Lower lobe of right lung (tissue), 2 donors: ENCODE measurements around the gene RIOK2. TPM values are rescaled to one million over a fixed set of nuclear protein-coding genes. Genes with fewer than 3 reads are reported as not detected.
A peak's percentile ranks its signal among the peaks of the same experiment; 100 is the strongest.
"Not testable (repeated sequence)": the region's sequence is repeated elsewhere in the genome, so short reads cannot be mapped to it uniquely, and the experiment has no call there.

Source experiments
- ATAC-seq, 2 donors: fragments of 200-7000 bp; cut with Tn5 transposase; one replicate each; pipeline ENCODE4 v1.9.1; 2020 to 2022; ENCODE audit warnings: mild to moderate bottlenecking in 2 of 2, moderate library complexity in 2 of 2
- DNase-seq: peaks from one replicate; pipeline ENCODE4 v3.0.0-alpha.2; 2020
- H3K27ac ChIP-seq: fragments of 200-600 bp; one replicate; pipeline ENCODE4 v1.8.0; 2022
- H3K27me3 ChIP-seq: fragments of 200-600 bp; one replicate; pipeline ENCODE4 v1.8.0; 2022; ENCODE audit warnings: low read depth
- H3K36me3 ChIP-seq: fragments of 200-600 bp; one replicate; pipeline ENCODE4 v1.8.0; 2022; ENCODE audit warnings: mild to moderate bottlenecking
- H3K4me1 ChIP-seq: fragments of 200-600 bp; one replicate; pipeline ENCODE4 v1.8.0; 2022
- H3K4me3 ChIP-seq: fragments of 200-600 bp; one replicate; pipeline ENCODE4 v1.8.0; 2022; ENCODE audit warnings: mild to moderate bottlenecking
- H3K9me3 ChIP-seq: fragments of 200-600 bp; one replicate; pipeline ENCODE4 v1.8.0; 2022
- intact Hi-C: fragments of 100-400 bp; cut with DNase I; formaldehyde crosslinking; loops from one replicate; pipeline ENCODE4 v1.11.0; 2022
- total RNA-seq: library from RNA; stranded (reverse); fragmentation: NEBNext Ultra II Directional; extraction: Animal tissue kit (Norgen Biotek cat#: 25700); gene quantifications from one replicate; pipeline ENCODE4 v1.2.1, GENCODE V29; 2021
- TF ChIP-seq, protein P1 (sequence below): fragments of 200-600 bp; IDR thresholded peaks from one replicate; pipeline ENCODE4 v1.8.0; 2022; ENCODE audit warnings: antibody characterized with exemption, mild to moderate bottlenecking
- donor health status: DM: no; HTN: yes; CAD: no; lungs with severe emphysema.

RIOK2 gene
- total RNA-seq, 1 donor from 2014 or later = 21.6 TPM

DNA sequence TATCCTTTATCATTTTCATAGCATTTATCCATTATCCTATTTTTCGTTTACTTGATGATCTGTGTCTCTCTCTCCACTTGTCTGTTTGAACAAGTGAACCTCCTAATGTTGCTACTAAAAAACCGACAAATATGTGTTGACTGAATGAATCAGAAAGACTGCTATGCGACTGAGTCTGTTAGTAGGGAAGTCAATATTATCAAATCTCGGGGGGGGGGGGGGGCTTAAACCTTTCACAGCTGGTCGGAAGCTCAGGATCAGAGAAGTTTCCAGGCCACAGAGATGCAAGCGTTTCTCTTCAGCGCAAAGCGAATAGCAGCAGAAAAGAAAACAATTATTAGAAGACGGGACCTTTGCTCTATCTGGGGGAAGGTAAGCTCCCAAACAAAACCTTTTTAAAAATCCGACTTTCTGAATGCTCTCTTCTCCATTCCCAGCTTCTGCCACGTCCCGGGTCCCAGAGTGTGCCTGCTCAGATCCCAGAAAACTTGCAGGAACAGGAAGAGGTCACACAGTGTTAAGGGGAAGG, 412 bp downstream of the RIOK2 start:
- TF ChIP-seq, protein P1, sequence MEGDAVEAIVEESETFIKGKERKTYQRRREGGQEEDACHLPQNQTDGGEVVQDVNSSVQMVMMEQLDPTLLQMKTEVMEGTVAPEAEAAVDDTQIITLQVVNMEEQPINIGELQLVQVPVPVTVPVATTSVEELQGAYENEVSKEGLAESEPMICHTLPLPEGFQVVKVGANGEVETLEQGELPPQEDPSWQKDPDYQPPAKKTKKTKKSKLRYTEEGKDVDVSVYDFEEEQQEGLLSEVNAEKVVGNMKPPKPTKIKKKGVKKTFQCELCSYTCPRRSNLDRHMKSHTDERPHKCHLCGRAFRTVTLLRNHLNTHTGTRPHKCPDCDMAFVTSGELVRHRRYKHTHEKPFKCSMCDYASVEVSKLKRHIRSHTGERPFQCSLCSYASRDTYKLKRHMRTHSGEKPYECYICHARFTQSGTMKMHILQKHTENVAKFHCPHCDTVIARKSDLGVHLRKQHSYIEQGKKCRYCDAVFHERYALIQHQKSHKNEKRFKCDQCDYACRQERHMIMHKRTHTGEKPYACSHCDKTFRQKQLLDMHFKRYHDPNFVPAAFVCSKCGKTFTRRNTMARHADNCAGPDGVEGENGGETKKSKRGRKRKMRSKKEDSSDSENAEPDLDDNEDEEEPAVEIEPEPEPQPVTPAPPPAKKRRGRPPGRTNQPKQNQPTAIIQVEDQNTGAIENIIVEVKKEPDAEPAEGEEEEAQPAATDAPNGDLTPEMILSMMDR = no peak
- Histone ChIP-seq H3K4me1 (peaks cover 30% of the 10 kb centered on the region), H3K36me3 (peaks cover 24% of the 10 kb centered on the region), H3K27ac (peak overlapping the region; percentile 90), H3K4me3 (peak overlapping the region; percentile 73), H3K9me3 (no peaks in the 10 kb centered on the region), H3K27me3 (no peaks in the 10 kb centered on the region)
- DNase-seq = no peak
- intact Hi-C loops = no loop called here
- peak in 1 of 2 donors; percentile 6 for ATAC-seq

DNA sequence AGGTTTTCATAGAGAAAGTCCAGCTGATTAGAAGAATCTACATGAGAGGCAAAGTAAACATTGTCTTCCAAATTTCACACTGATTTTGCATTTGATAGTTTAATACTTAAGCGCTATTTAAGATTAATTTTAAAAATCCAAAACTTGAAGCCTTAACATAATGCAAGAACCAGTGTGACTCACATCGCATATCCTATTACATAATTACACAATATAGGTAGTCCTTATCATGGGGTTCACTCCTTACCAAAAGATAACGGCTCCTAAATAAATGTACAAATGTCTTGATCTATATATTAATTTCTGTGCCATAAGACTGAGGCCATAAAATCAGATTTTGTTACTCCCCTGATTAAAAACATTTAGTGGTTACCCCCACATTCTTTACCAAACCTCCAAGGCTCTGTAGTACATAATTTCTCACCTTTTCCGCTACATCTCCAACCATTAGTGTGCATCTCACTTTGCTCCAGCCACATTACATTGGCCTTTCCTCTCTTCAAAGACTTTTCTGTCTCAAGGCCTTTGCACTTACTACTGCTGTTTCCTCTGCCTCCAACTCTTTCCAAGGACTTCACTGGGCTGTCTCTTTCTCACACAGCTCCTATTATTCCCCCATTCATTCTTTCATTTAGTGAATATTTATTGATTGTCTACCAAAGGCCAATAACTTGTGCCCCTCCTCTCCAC, 1.0 kb downstream of the RIOK2 start:
- intact Hi-C loops = no loop called here
- Histone ChIP-seq H3K4me1 (peaks cover 30% of the 10 kb centered on the region), H3K9me3 (no peaks in the 10 kb centered on the region), H3K27ac (peak overlapping the region; percentile 90), H3K36me3 (peaks cover 30% of the 10 kb centered on the region), H3K4me3 (peak overlapping the region; percentile 73), H3K27me3 (no peaks in the 10 kb centered on the region)
- TF ChIP-seq, protein P1 = no peak
- ATAC-seq (no peak), DNase-seq (no peak)

DNA sequence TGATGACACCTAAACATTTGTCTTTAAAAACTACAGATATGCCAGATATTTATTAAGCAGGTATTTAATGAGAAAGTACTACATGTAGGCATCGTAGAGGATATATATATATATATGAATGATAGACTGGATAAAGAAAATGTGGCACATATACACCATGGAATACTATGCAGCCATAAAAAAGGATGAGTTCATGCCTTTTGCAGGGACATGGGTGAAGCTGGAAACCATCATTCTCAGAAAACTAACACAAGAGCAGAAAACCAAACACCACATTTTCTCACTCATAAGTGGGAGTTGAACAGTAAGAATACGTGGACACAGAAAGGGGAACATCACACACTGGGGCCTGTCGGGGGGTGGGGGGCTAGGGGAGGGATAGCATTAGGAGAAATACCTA, 3.6 kb downstream of the RIOK2 start:
- Histone ChIP-seq H3K4me1 (peaks cover 30% of the 10 kb centered on the region), H3K36me3 (peaks cover 56% of the 10 kb centered on the region)
- H3K27me3 ChIP-seq, DNase-seq, H3K4me3 ChIP-seq, H3K9me3 ChIP-seq, intact Hi-C loops, H3K27ac ChIP-seq, ATAC-seq: not testable (repeated sequence)

- ATAC-seq = no peak
- TF ChIP-seq, protein P1 = no peak
- intact Hi-C loops = no loop called here
- Histone ChIP-seq H3K4me1 (no peaks in the 10 kb centered on the region), H3K36me3 (peaks cover 100% of the 10 kb centered on the region), H3K4me3 (no peak overlapping the region), H3K27ac (no peak overlapping the region), H3K9me3 (no peaks in the 10 kb centered on the region), H3K27me3 (no peaks in the 10 kb centered on the region)
- DNase-seq = no peak
Measured at GRCh38 chr5:97172227-97172626, 10.8 kb downstream of the RIOK2 start.

- ATAC-seq (no peak), DNase-seq (no peak)
- Histone ChIP-seq H3K4me1 (no peaks in the 10 kb centered on the region), H3K27ac (no peak overlapping the region), H3K9me3 (no peaks in the 10 kb centered on the region), H3K4me3 (no peak overlapping the region), H3K27me3 (no peaks in the 10 kb centered on the region), H3K36me3 (peaks cover 100% of the 10 kb centered on the region)
- TF ChIP-seq, protein P1 = no peak
- intact Hi-C loops = no loop called here
Measured at GRCh38 chr5:97171703-97172102, 11.3 kb downstream of the RIOK2 start.

DNA sequence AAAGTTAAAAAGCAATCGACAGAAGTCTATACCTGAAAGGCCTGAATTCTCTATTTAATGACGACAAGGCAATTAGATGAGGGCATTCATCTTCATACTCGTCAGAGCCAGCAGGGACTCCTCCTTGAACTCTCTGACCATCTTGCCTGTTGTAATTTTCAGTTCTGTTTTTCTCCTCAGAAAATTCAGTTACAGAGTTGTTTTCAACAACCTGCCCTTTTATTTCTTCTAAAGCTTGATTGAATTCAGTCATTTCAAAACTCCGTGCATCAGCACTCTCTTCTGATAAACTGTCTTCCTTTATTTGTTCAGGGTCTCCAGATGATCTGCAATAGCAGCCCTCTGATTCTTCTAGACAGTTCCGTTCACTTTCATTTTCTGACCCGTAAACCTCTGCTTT, 15.6 kb downstream of the RIOK2 start:
- no peak overlapping the region for H3K4me3 ChIP-seq
- TF ChIP-seq, protein P1 = no peak
- H3K27me3 ChIP-seq = no peaks in the 10 kb centered on the region
- peaks cover 93% of the 10 kb centered on the region for H3K36me3 ChIP-seq
- intact Hi-C loops = loop anchor here (10.0 kb wide), 1 partner anchor 293 kb away; the partner anchor contains the start of gene ERAP2
- ATAC-seq = no peak
- no peaks in the 10 kb centered on the region for H3K9me3 ChIP-seq
- no peak for DNase-seq
- no peaks in the 10 kb centered on the region for H3K4me1 ChIP-seq
- H3K27ac ChIP-seq = no peak overlapping the region
